Measurements from ENCODE around the gene POLD3.

GRCh38 chr11:74570266-74571061 is 21.9 kb upstream of the POLD3 start:
- no peak for TF ChIP-seq POLR2A (IDR thresholded peaks at IDR 0.05)
- peak; percentile 60 to 77 (median 70) for TF ChIP-seq CTCF (IDR thresholded peaks at IDR 0.05)

All from heart left ventricle (tissue), 13 donors.